NCI-H2107 treated with DMSO at 0.1 percent for 48 hours (cell line): Measurements from ENCODE around the gene OR6K3.
"Not testable (repeated sequence)": the region's sequence is repeated elsewhere in the genome, so short reads cannot be mapped to it uniquely, and the experiment has no call there.

Experiments used
- DNase-seq: peaks from one replicate; lab custom pipeline; 2025; ENCODE audit not compliant: unreplicated experiment; lab: John Stamatoyannopoulos, UW

The OR6K3 gene

GRCh38 chr1:158720620-158721019 lies at the start of gene OR6K3:
Gene OR6K3, minus strand, starts transcription at chr1:158720720. Its CDS starts 2,605 bp downstream, at chr1:158718115.
- DNase-seq: no peak

- no peak for DNase-seq
Measured at GRCh38 chr1:158754420-158754819, 33.9 kb upstream of the OR6K3 start, which contains the start of gene OR6K6. Gene OR6K6, plus strand, starts transcription at chr1:158754720. Its CDS starts 168 bp downstream, at chr1:158754888.

GRCh38 chr1:158752155-158752712 lies 31.7 kb upstream of the OR6K3 start:
- DNase-seq: no peak

- no peak for DNase-seq
Measured at GRCh38 chr1:158735848-158736247, 15.3 kb upstream of the OR6K3 start.

GRCh38 chr1:158732524-158732923 lies 12.0 kb upstream of the OR6K3 start:
- no peak for DNase-seq

- no peak for DNase-seq
Measured at GRCh38 chr1:158731707-158732106, 11.2 kb upstream of the OR6K3 start.

- DNase-seq: no peak
Measured at GRCh38 chr1:158730453-158730852, 9.9 kb upstream of the OR6K3 start.

GRCh38 chr1:158728510-158729225 lies 8.1 kb upstream of the OR6K3 start:
- DNase-seq: no peak

- no peak for DNase-seq
Measured at GRCh38 chr1:158724442-158724841, 3.9 kb upstream of the OR6K3 start.

- DNase-seq: no peak
Measured at GRCh38 chr1:158719664-158720063, 856 bp downstream of the OR6K3 start.

- no peak for DNase-seq
Measured at GRCh38 chr1:158717344-158717743, 3.2 kb downstream of the OR6K3 start.

GRCh38 chr1:158716335-158716734 lies 4.2 kb downstream of the OR6K3 start:
- DNase-seq: no peak

- DNase-seq: no peak
Measured at GRCh38 chr1:158714754-158715153, 5.8 kb downstream of the OR6K3 start.

- no peak for DNase-seq
Measured at GRCh38 chr1:158711098-158711497, 9.4 kb downstream of the OR6K3 start.

GRCh38 chr1:158706096-158706495 lies 14.4 kb downstream of the OR6K3 start:
- no peak for DNase-seq

- no peak for DNase-seq
Measured at GRCh38 chr1:158700552-158700951, 20.0 kb downstream of the OR6K3 start, which contains the start of gene OR6K2. Gene OR6K2, minus strand, starts transcription at chr1:158700652. Its CDS starts 0 bp downstream, at chr1:158700652.

- DNase-seq: no peak
Measured at GRCh38 chr1:158694596-158694995, 25.9 kb downstream of the OR6K3 start.

GRCh38 chr1:158692356-158692755 lies 28.2 kb downstream of the OR6K3 start:
- no peak for DNase-seq

- DNase-seq: no peak
Measured at GRCh38 chr1:158691907-158692306, 28.6 kb downstream of the OR6K3 start.

GRCh38 chr1:158691149-158691548 lies 29.4 kb downstream of the OR6K3 start:
- not testable (repeated sequence) for DNase-seq

GRCh38 chr1:158689875-158690274 lies 30.6 kb downstream of the OR6K3 start:
- no peak for DNase-seq

GRCh38 chr1:158689110-158689509 lies 31.4 kb downstream of the OR6K3 start:
- DNase-seq: no peak

- DNase-seq: not testable (repeated sequence)
Measured at GRCh38 chr1:158688343-158688742, 32.2 kb downstream of the OR6K3 start.
